CD14-positive monocyte (primary cell): ENCODE measurements around the gene KCNK1. TPM values are rescaled to one million over a fixed set of nuclear protein-coding genes. Genes with fewer than 3 reads are reported as not detected.

Experiments
- DNase-seq, 3 donors: peaks; one replicate each; pipeline ENCODE4 v3.0.0-alpha.2; 2011 to 2022
- H2AFZ ChIP-seq: 2 replicates; pipeline ENCODE4 v1.6.0; 2012; ENCODE audit warnings: mild to moderate bottlenecking, low read depth, low read length, inconsistent platforms; ENCODE audit not compliant: insufficient read depth, poor library complexity, severe bottlenecking
- H3K27ac ChIP-seq, 2 donors: 1 replicate in 1 of 2; 2 replicates in 1 of 2; pipeline ENCODE4 v1.5.1; 2012 to 2013; ENCODE audit warnings: low read length in 2 of 2, control low read depth in 1 of 2, inconsistent platforms in 1 of 2, low read depth in 1 of 2, mild to moderate bottlenecking in 1 of 2
- H3K27me3 ChIP-seq, 2 donors: one replicate each; pipeline versions ENCODE4 v1.6.0 to v1.6.1; 2011 to 2013; ENCODE audit warnings: low read length in 2 of 2; ENCODE audit not compliant: control insufficient read depth in 2 of 2, insufficient read depth in 2 of 2
- H3K36me3 ChIP-seq, 2 donors: replicated peaks in 1 of 2; 1 replicate in 1 of 2; 2 replicates in 1 of 2; pipeline versions ENCODE4 v1.5.1 to v1.6.1; 2012 to 2013; ENCODE audit warnings: low read length in 2 of 2, control low read depth in 1 of 2, inconsistent platforms in 1 of 2, mild to moderate bottlenecking in 1 of 2; ENCODE audit not compliant: insufficient read depth in 2 of 2, control insufficient read depth in 1 of 2
- H3K4me1 ChIP-seq, 2 donors: 1 replicate in 1 of 2; 2 replicates in 1 of 2; pipeline versions ENCODE4 v1.5.1 to v1.6.1; 2012 to 2013; ENCODE audit warnings: low read length in 2 of 2, control low read depth in 1 of 2, inconsistent platforms in 1 of 2, mild to moderate bottlenecking in 1 of 2, moderate library complexity in 1 of 2; ENCODE audit not compliant: insufficient read depth in 2 of 2, control insufficient read depth in 1 of 2
- H3K4me2 ChIP-seq: replicated peaks from 2 replicates; pipeline ENCODE3; 2012; ENCODE audit warnings: low read length, moderate library complexity, mild to moderate bottlenecking; ENCODE audit not compliant: poor library complexity, severe bottlenecking; ENCODE audit errors: extremely low read depth
- H3K4me3 ChIP-seq, 3 experiments: fragments of 200-600 bp in 1 of 3; sonication (generic) in 1 of 3; replicated peaks in 1 of 3; 1 replicate in 2 of 3; 2 replicates in 1 of 3; pipeline ENCODE4 v1.5.1; 2011 to 2013; ENCODE audit warnings: low read length in 3 of 3, mild to moderate bottlenecking in 3 of 3, control low read depth in 2 of 3, low read depth in 2 of 3, inconsistent platforms in 1 of 3, moderate library complexity in 1 of 3
- H3K79me2 ChIP-seq: 2 replicates; pipeline ENCODE4 v1.6.0; 2012; ENCODE audit warnings: mild to moderate bottlenecking, control low read depth, inconsistent platforms, low read length, moderate library complexity; ENCODE audit not compliant: insufficient read depth
- H3K9ac ChIP-seq: 2 replicates; pipeline ENCODE4 v1.6.0; 2017; ENCODE audit warnings: low read length, mild to moderate bottlenecking; ENCODE audit not compliant: insufficient read depth, poor library complexity, severe bottlenecking
- H3K9me3 ChIP-seq, 2 donors: replicated peaks in 1 of 2; 1 replicate in 1 of 2; 2 replicates in 1 of 2; pipeline versions ENCODE4 v1.5.1 to v1.6.1; 2012 to 2013; ENCODE audit warnings: low read length in 2 of 2, control low read depth in 1 of 2; ENCODE audit not compliant: control insufficient read depth in 1 of 2, insufficient read depth in 1 of 2
- H4K20me1 ChIP-seq: 2 replicates; pipeline ENCODE4 v1.6.0; 2012; ENCODE audit warnings: mild to moderate bottlenecking, low read length, control low read depth, moderate library complexity; ENCODE audit not compliant: insufficient read depth
- H3K27ac Mint-ChIP-seq, 7 donors: one replicate each; pipeline ENCODE4 v1.8.0; 2020; ENCODE audit warnings: mild to moderate bottlenecking in 7 of 7, mixed read lengths in 7 of 7, moderate library complexity in 6 of 7, inconsistent platforms in 2 of 7
- H3K27me3 Mint-ChIP-seq, 3 donors: one replicate each; pipeline ENCODE4 v1.8.0; 2021 to 2022; ENCODE audit warnings: low read depth in 3 of 3, mild to moderate bottlenecking in 3 of 3, mixed read lengths in 3 of 3, moderate library complexity in 3 of 3, inconsistent platforms in 1 of 3
- H3K36me3 Mint-ChIP-seq, 2 donors: one replicate each; pipeline ENCODE4 v1.8.0; 2020; ENCODE audit warnings: mixed read lengths in 2 of 2, inconsistent platforms in 1 of 2, mild to moderate bottlenecking in 1 of 2
- H3K4me1 Mint-ChIP-seq: one replicate; pipeline ENCODE4 v1.8.0; 2020; ENCODE audit warnings: mild to moderate bottlenecking, mixed read lengths
- H3K4me3 Mint-ChIP-seq, 2 donors: one replicate each; pipeline ENCODE4 v1.8.0; 2020; ENCODE audit warnings: mild to moderate bottlenecking in 2 of 2, mixed read lengths in 2 of 2, moderate library complexity in 1 of 2
- H3K9me3 Mint-ChIP-seq, 7 donors: one replicate each; pipeline ENCODE4 v1.8.0; 2020 to 2022; ENCODE audit warnings: mixed read lengths in 7 of 7, mild to moderate bottlenecking in 6 of 7, moderate library complexity in 6 of 7, inconsistent platforms in 2 of 7
- CTCF ChIP-seq: fragments of 200-600 bp; IDR thresholded peaks from one replicate; pipeline ENCODE4 v1.8.0; 2022; ENCODE audit warnings: antibody characterized with exemption, mild to moderate bottlenecking
- WGBS: methylation state at CpG from one replicate; pipeline ENCODE4 v1.1.5; 2013; ENCODE audit warnings: missing lambda C conversion rate; ENCODE audit not compliant: insufficient coverage; 5-methylcytosine and 5-hydroxymethylcytosine counted together
- intact Hi-C, 2 donors: fragments of 100-400 bp; cut with micrococcal nuclease; formaldehyde crosslinking; loops; one replicate each; pipeline versions ENCODE4 v1.15.0 to v1.15.1; 2023
- polyA plus RNA-seq, 3 donors: library from polyadenylated mRNA; depleted of rRNA in 1 of 3; unstranded in 2 of 3; stranded (reverse) in 1 of 3; fragments of 300-500 nt in 2 of 3; fragments of >200 nt in 1 of 3; fragmentation: Illumina TruSeq in 2 of 3; gene quantifications; 1 replicate in 2 of 3; 2 replicates in 1 of 3; pipeline ENCODE4 v1.2.3, GENCODE V29; 2012 to 2021

KCNK1 gene
- polyA plus RNA-seq, 3 donors, result not detected

- Histone ChIP-seq H3K4me1 (no peaks in the 10 kb centered on the region), H3K27ac (no peak overlapping the region), H3K36me3 (no peaks in the 10 kb centered on the region), H4K20me1 (no peaks in the 10 kb centered on the region), H3K9ac (no peak overlapping the region), H2AFZ (no peak overlapping the region), H3K79me2 (no peaks in the 10 kb centered on the region), H3K4me2 (no peak overlapping the region), H3K9me3 (no peaks in the 10 kb centered on the region), H3K27me3 (no peaks in the 10 kb centered on the region), H3K4me3 (no peak overlapping the region)
- intact Hi-C loops, result no loop called here
- no peak for DNase-seq
- H3K27ac Mint-ChIP-seq, result no peak overlapping the region
- WGBS, result 100% methylated on average over 1 of the region's 4 CpGs
- H3K36me3 Mint-ChIP-seq, result no peaks in the 10 kb centered on the region
- H3K4me1 Mint-ChIP-seq, result no peaks in the 10 kb centered on the region
- H3K9me3 Mint-ChIP-seq, result peaks cover 0 to 3% (median 0%) of the 10 kb centered on the region in 7 donors
- H3K4me3 Mint-ChIP-seq, result no peak overlapping the region
- peaks cover 0 to 2% (median 1%) of the 10 kb centered on the region in 3 donors for H3K27me3 Mint-ChIP-seq
- no peak for TF ChIP-seq CTCF
These were observed 41.4 kb downstream of the KCNK1 start for GRCh38 chr1:233655301-233655740.

GRCh38 chr1:233656032-233656635 lies 42.2 kb downstream of the KCNK1 start:
- 60% methylated on average over 5 of the region's 5 CpGs for WGBS
- H2AFZ ChIP-seq, result no peak overlapping the region
- no peaks in the 10 kb centered on the region for H3K36me3 Mint-ChIP-seq

More at GRCh38 chr1:233656032-233656635, 42.2 kb downstream of the KCNK1 start:
- no peak overlapping the region for H3K4me2 ChIP-seq
- H3K27ac ChIP-seq, result no peak overlapping the region
- Mint-ChIP-seq H3K27me3 (peaks cover 1 to 2% (median 2%) of the 10 kb centered on the region in 3 donors), H3K4me3 (no peak overlapping the region), H3K4me1 (no peaks in the 10 kb centered on the region), H3K9me3 (peaks cover 0 to 3% (median 0%) of the 10 kb centered on the region in 7 donors), H3K27ac (no peak overlapping the region)
- TF ChIP-seq CTCF, result no peak
- no peaks in the 10 kb centered on the region for H3K4me1 ChIP-seq
- H3K79me2 ChIP-seq, result no peaks in the 10 kb centered on the region
- DNase-seq, result no peak
- no peaks in the 10 kb centered on the region for H3K9me3 ChIP-seq
- no peaks in the 10 kb centered on the region for H4K20me1 ChIP-seq
- H3K4me3 ChIP-seq, result no peak overlapping the region
- no peaks in the 10 kb centered on the region for H3K36me3 ChIP-seq
- intact Hi-C loops, result no loop called here
- H3K9ac ChIP-seq, result no peak overlapping the region
- H3K27me3 ChIP-seq, result no peaks in the 10 kb centered on the region
